ENCODE measurements around the gene STK11.
"Not testable (repeated sequence)": the region's sequence is repeated elsewhere in the genome, so short reads cannot be mapped to it uniquely, and the experiment has no call there.

The STK11 gene

DNA sequence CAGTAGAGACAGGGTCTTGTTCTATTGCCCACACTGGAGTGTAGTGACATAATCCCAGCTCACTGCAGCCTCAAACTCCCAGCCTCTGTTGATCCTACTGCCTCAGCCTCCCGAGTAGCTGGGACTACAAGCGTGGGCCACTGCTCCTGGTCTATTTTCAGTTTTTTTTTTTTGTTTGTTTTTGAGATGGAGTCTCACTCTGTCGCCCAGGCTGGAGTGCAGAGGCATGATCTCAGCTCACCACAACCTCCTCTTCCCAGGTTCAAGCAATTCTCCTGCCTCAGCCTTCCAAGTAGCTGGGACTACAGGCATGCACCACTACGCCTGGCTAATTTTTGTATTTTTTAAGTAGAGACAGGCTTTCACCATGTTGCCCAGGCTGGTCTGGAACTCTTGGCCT is 5.0 kb upstream of the STK11 start:
- POLR2A ChIA-PET: interaction anchor here (0.6 kb wide), 1 partner anchor 45 kb away, joined by 3 read pairs; no protein-coding TSS in a partner anchor
- H3K27ac ChIP-seq (ENCODE audit: insufficient read depth in 1 of 2, low read depth in 1 of 2, low read length in 2 of 2, poor library complexity in 1 of 2, severe bottlenecking in 2 of 2): not testable (repeated sequence)

DNA sequence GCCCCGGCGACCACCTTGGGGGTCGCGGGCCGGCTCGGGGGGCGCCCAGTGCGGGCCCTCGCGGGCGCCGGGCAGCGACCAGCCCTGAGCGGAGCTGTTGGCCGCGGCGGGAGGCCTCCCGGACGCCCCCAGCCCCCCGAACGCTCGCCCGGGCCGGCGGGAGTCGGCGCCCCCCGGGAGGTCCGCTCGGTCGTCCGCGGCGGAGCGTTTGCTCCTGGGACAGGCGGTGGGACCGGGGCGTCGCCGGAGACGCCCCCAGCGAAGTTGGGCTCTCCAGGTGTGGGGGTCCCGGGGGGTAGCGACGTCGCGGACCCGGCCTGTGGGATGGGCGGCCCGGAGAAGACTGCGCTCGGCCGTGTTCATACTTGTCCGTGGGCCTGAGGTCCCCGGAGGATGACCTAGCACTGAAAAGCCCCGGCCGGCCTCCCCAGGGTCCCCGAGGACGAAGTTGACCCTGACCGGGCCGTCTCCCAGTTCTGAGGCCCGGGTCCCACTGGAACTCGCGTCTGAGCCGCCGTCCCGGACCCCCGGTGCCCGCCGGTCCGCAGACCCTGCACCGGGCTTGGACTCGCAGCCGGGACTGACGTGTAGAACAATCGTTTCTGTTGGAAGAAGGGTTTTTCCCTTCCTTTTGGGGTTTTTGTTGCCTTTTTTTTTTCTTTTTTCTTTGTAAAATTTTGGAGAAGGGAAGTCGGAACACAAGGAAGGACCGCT is 729 bp downstream of the STK11 start:
- DNase-seq: no peak
- POLR2A ChIA-PET: interaction anchor here (0.6 kb wide), 1 partner anchor 185 kb away, joined by 3 read pairs; the partner anchor contains the start of gene RNU6-2
- H3K4me1 ChIP-seq (ENCODE audit: control extremely low read depth in 1 of 4, control insufficient read depth in 4 of 4, insufficient read depth in 4 of 4, low read length in 3 of 4): peaks cover 0 to 60% (median 55%) of the 10 kb centered on the region in 4 experiments

More for the DNA sequence above, 5.0 kb upstream of the STK11 start:
- 90% methylated on average over 2 of the region's 4 CpGs for WGBS (ENCODE audit: insufficient coverage)
- H3K36me3 ChIP-seq (ENCODE audit: control insufficient read depth in 4 of 4, insufficient read depth in 4 of 4, low read length in 3 of 4); H3K9me3 ChIP-seq (ENCODE audit: control extremely low read depth in 1 of 5, control insufficient read depth in 4 of 5, insufficient read depth in 2 of 5, low read depth in 1 of 5, low read length in 4 of 5); H3K27me3 ChIP-seq (replicated peaks in 2 of 5; ENCODE audit: control insufficient read depth in 4 of 5, insufficient read depth in 5 of 5, low read length in 4 of 5); DNase-seq; H3K4me3 ChIP-seq (ENCODE audit: control insufficient read depth in 1 of 7, extremely low read depth in 1 of 7, insufficient read depth in 4 of 7, low read depth in 2 of 7, low read length in 6 of 7): not testable (repeated sequence)
- peaks cover 0 to 24% (median 21%) of the 10 kb centered on the region in 4 experiments for H3K4me1 ChIP-seq (ENCODE audit: control extremely low read depth in 1 of 4, control insufficient read depth in 4 of 4, insufficient read depth in 4 of 4, low read length in 3 of 4)
- CTCF ChIA-PET: interaction anchor here (4.0 kb wide), 1 partner anchor 88 kb away, joined by 19 read pairs; no protein-coding TSS in a partner anchor

DNA sequence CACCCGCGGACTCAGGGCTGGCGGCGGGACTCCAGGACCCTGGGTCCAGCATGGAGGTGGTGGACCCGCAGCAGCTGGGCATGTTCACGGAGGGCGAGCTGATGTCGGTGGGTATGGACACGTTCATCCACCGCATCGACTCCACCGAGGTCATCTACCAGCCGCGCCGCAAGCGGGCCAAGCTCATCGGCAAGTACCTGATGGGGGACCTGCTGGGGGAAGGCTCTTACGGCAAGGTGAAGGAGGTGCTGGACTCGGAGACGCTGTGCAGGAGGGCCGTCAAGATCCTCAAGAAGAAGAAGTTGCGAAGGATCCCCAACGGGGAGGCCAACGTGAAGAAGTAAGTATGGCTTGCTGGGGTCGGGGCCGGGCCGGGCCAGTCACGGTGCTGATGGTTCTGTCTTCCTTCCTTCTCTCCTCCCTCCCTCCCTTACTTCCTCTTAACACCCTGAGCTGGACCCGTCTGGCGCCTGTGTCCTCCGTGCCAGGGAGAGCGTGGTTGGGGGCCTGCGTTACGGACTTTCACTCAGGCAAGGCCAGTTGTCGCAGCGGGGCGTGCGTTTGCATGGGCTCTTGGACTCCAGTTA is 1.4 kb downstream of the STK11 start:
- Histone ChIP-seq H3K27me3 (replicated peaks in 2 of 5; ENCODE audit: control insufficient read depth in 4 of 5, insufficient read depth in 5 of 5, low read length in 4 of 5) (no peaks in the 10 kb centered on the region), H3K36me3 (ENCODE audit: control insufficient read depth in 4 of 4, insufficient read depth in 4 of 4, low read length in 3 of 4) (peaks cover 0 to 23% (median 9%) of the 10 kb centered on the region in 4 experiments), H3K9me3 (ENCODE audit: control extremely low read depth in 1 of 5, control insufficient read depth in 4 of 5, insufficient read depth in 2 of 5, low read depth in 1 of 5, low read length in 4 of 5) (no peaks in the 10 kb centered on the region), H3K4me1 (ENCODE audit: control extremely low read depth in 1 of 4, control insufficient read depth in 4 of 4, insufficient read depth in 4 of 4, low read length in 3 of 4) (peaks cover 0 to 66% (median 62%) of the 10 kb centered on the region in 4 experiments), H3K27ac (ENCODE audit: insufficient read depth in 1 of 2, low read depth in 1 of 2, low read length in 2 of 2, poor library complexity in 1 of 2, severe bottlenecking in 2 of 2) (peak overlapping the region in 1 of 2 experiments; percentile 71), H3K4me3 (ENCODE audit: control insufficient read depth in 1 of 7, extremely low read depth in 1 of 7, insufficient read depth in 4 of 7, low read depth in 2 of 7, low read length in 6 of 7) (peak overlapping the region; percentile 69 to 92 (median 77))
- WGBS (ENCODE audit: insufficient coverage): under 1% methylated on average over 33 of the region's 38 CpGs
- ChIA-PET POLR2A (interaction anchor here (0.6 kb wide), 1 partner anchor 186 kb away, joined by 3 read pairs; the partner anchor contains the start of gene RNU6-2), CTCF (no interaction called here)
- peak in 2 of 3 donors; percentile 61 to 72 for DNase-seq

More for the DNA sequence above, 729 bp downstream of the STK11 start:
- H3K36me3 ChIP-seq (ENCODE audit: control insufficient read depth in 4 of 4, insufficient read depth in 4 of 4, low read length in 3 of 4): peaks cover 0 to 17% (median 7%) of the 10 kb centered on the region in 4 experiments
- H3K27ac ChIP-seq (ENCODE audit: insufficient read depth in 1 of 2, low read depth in 1 of 2, low read length in 2 of 2, poor library complexity in 1 of 2, severe bottlenecking in 2 of 2): peak overlapping the region in 1 of 2 experiments; percentile 71
- 0% methylated on average over 47 of the region's 78 CpGs for WGBS (ENCODE audit: insufficient coverage)
- peak overlapping the region; percentile 69 to 92 (median 77) for H3K4me3 ChIP-seq (ENCODE audit: control insufficient read depth in 1 of 7, extremely low read depth in 1 of 7, insufficient read depth in 4 of 7, low read depth in 2 of 7, low read length in 6 of 7)
- CTCF ChIA-PET: no interaction called here
- H3K27me3 ChIP-seq (replicated peaks in 2 of 5; ENCODE audit: control insufficient read depth in 4 of 5, insufficient read depth in 5 of 5, low read length in 4 of 5): no peaks in the 10 kb centered on the region
- no peaks in the 10 kb centered on the region for H3K9me3 ChIP-seq (ENCODE audit: control extremely low read depth in 1 of 5, control insufficient read depth in 4 of 5, insufficient read depth in 2 of 5, low read depth in 1 of 5, low read length in 4 of 5)

DNA sequence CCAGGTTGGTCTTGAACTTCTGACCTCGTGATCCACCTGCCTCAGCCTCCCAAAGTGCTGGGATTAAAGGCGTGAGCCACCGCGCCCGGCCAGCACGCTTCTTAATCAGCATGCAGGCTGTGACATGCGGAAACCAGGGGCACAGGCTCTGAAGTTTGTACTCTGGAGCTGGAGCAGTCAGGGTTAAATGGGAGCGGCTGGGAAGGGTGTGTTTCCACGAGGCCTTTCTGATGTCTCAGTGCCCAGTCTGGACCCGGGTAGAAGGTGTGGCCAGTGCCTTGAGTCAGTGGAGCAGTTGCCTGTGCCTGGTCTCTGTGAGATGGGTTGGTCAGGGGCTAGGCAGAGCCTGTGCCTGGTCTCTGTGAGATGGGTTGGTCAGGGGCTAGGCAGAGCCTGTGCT is 3.3 kb downstream of the STK11 start:
- WGBS (ENCODE audit: insufficient coverage): 70% methylated on average over 7 of the region's 10 CpGs
- peak overlapping the region in 1 of 2 experiments; percentile 5 for H3K27ac ChIP-seq (ENCODE audit: insufficient read depth in 1 of 2, low read depth in 1 of 2, low read length in 2 of 2, poor library complexity in 1 of 2, severe bottlenecking in 2 of 2)
- H3K9me3 ChIP-seq (ENCODE audit: control extremely low read depth in 1 of 5, control insufficient read depth in 4 of 5, insufficient read depth in 2 of 5, low read depth in 1 of 5, low read length in 4 of 5); DNase-seq; CTCF ChIA-PET; H3K27me3 ChIP-seq (replicated peaks in 2 of 5; ENCODE audit: control insufficient read depth in 4 of 5, insufficient read depth in 5 of 5, low read length in 4 of 5): not testable (repeated sequence)
- H3K4me1 ChIP-seq (ENCODE audit: control extremely low read depth in 1 of 4, control insufficient read depth in 4 of 4, insufficient read depth in 4 of 4, low read length in 3 of 4): peaks cover 0 to 66% (median 65%) of the 10 kb centered on the region in 4 experiments
- POLR2A ChIA-PET: interaction anchor here (0.6 kb wide), 1 partner anchor 16 kb away, joined by 5 read pairs; no protein-coding TSS in a partner anchor
- H3K36me3 ChIP-seq (ENCODE audit: control insufficient read depth in 4 of 4, insufficient read depth in 4 of 4, low read length in 3 of 4): peaks cover 0 to 26% (median 9%) of the 10 kb centered on the region in 4 experiments
- H3K4me3 ChIP-seq (ENCODE audit: control insufficient read depth in 1 of 7, extremely low read depth in 1 of 7, insufficient read depth in 4 of 7, low read depth in 2 of 7, low read length in 6 of 7): peak overlapping the region in 1 of 7 experiments; percentile 23

DNA sequence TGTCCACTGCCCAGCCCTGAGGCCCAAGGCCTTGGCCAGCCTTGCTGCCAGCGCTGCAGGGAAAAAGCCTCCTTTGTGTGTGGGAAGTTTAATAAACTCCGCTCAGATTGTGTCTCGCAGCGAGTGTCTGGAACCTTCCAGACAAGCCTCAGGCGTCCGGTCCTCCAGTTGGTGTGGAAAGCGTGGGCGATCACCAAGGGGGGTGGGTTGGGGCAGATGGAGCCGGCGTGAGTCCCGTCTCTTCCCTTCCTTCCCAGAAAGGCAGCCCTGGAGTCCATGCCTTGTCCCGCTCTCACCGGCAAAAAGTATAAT is 4.6 kb downstream of the STK11 start:
- Histone ChIP-seq H3K27me3 (replicated peaks in 2 of 5; ENCODE audit: control insufficient read depth in 4 of 5, insufficient read depth in 5 of 5, low read length in 4 of 5) (no peaks in the 10 kb centered on the region), H3K4me1 (ENCODE audit: control extremely low read depth in 1 of 4, control insufficient read depth in 4 of 4, insufficient read depth in 4 of 4, low read length in 3 of 4) (peaks cover 0 to 71% (median 65%) of the 10 kb centered on the region in 4 experiments), H3K4me3 (ENCODE audit: control insufficient read depth in 1 of 7, extremely low read depth in 1 of 7, insufficient read depth in 4 of 7, low read depth in 2 of 7, low read length in 6 of 7) (no peak overlapping the region), H3K9me3 (ENCODE audit: control extremely low read depth in 1 of 5, control insufficient read depth in 4 of 5, insufficient read depth in 2 of 5, low read depth in 1 of 5, low read length in 4 of 5) (no peaks in the 10 kb centered on the region), H3K36me3 (ENCODE audit: control insufficient read depth in 4 of 4, insufficient read depth in 4 of 4, low read length in 3 of 4) (peaks cover 0 to 26% (median 9%) of the 10 kb centered on the region in 4 experiments), H3K27ac (ENCODE audit: insufficient read depth in 1 of 2, low read depth in 1 of 2, low read length in 2 of 2, poor library complexity in 1 of 2, severe bottlenecking in 2 of 2) (peak overlapping the region in 1 of 2 experiments; percentile 64)
- DNase-seq: no peak
- POLR2A ChIA-PET: no interaction called here
- CTCF ChIA-PET: interaction anchor here (1.3 to 6.1 kb wide), 2 partner anchors 12 to 97 kb away, joined by 3 to 33 read pairs; no protein-coding TSS in a partner anchor
- 98% methylated on average over 10 of the region's 13 CpGs for WGBS (ENCODE audit: insufficient coverage)

DNA sequence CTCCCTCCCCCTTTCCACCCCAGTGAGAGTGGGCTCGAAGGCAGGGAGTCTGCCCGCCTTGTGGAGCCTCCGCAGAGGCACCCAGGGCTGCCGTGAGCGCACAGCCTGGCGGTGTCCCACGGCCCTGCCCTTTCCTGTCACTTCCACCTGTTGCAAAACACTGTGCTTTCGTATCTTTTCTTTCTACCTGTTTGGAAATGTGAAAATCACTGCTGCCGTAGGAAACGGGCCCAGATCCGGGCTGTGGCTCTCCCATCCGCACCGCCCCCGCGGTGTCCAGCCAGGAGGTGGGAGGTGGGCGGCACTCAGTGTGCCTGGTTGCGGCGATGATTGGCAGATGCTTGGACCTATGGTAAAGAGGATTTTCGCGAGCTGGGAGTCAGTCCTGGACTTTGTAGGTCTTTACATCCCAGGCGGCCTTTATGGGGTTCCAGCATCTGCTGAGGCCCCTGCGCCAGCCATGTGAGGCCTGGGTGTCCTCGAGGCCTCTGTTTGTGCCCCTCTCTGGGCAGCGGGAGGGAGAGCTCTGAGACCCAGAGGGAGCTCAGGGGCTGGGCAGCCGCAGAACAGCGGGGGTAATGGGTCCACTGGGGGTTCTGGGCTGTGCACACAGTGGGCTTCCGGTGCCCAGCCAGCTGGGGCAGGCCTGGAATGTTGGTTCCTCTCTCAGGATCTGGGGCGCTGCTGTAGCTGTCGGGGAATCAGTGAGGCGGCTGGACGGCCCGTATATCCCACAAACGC is 6.1 kb downstream of the STK11 start:
- Histone ChIP-seq H3K27ac (ENCODE audit: insufficient read depth in 1 of 2, low read depth in 1 of 2, low read length in 2 of 2, poor library complexity in 1 of 2, severe bottlenecking in 2 of 2) (no peak overlapping the region), H3K27me3 (replicated peaks in 2 of 5; ENCODE audit: control insufficient read depth in 4 of 5, insufficient read depth in 5 of 5, low read length in 4 of 5) (no peaks in the 10 kb centered on the region), H3K9me3 (ENCODE audit: control extremely low read depth in 1 of 5, control insufficient read depth in 4 of 5, insufficient read depth in 2 of 5, low read depth in 1 of 5, low read length in 4 of 5) (no peaks in the 10 kb centered on the region), H3K4me1 (ENCODE audit: control extremely low read depth in 1 of 4, control insufficient read depth in 4 of 4, insufficient read depth in 4 of 4, low read length in 3 of 4) (peaks cover 0 to 66% (median 61%) of the 10 kb centered on the region in 4 experiments), H3K36me3 (ENCODE audit: control insufficient read depth in 4 of 4, insufficient read depth in 4 of 4, low read length in 3 of 4) (peaks cover 0 to 30% (median 11%) of the 10 kb centered on the region in 4 experiments), H3K4me3 (ENCODE audit: control insufficient read depth in 1 of 7, extremely low read depth in 1 of 7, insufficient read depth in 4 of 7, low read depth in 2 of 7, low read length in 6 of 7) (no peak overlapping the region)
- 93% methylated on average over 25 of the region's 33 CpGs for WGBS (ENCODE audit: insufficient coverage)
- DNase-seq: no peak
- POLR2A ChIA-PET: no interaction called here
- CTCF ChIA-PET: interaction anchor here (0.8 to 6.1 kb wide), 4 partner anchors 11 to 99 kb away, joined by 3 to 33 read pairs (median 3); no protein-coding TSS in a partner anchor
